KOPT-K1 (cell line): ENCODE measurements around the gene FXYD6.
"Not testable (repeated sequence)": the region's sequence is repeated elsewhere in the genome, so short reads cannot be mapped to it uniquely, and the experiment has no call there.

Source experiments
- H3K27ac ChIP-seq: fragments of 200-600 bp; sonication (generic); 2 replicates; pipeline ENCODE4 v1.5.1; 2016; ENCODE audit warnings: antibody characterized with exemption, mild to moderate bottlenecking, low read depth, low read length; ENCODE audit not compliant: poor library complexity, severe bottlenecking
- H3K36me3 ChIP-seq: fragments of 200-600 bp; sonication (generic); 2 replicates; pipeline ENCODE4 v1.5.1; 2017; ENCODE audit warnings: antibody characterized with exemption, mild to moderate bottlenecking, low read length, moderate library complexity; ENCODE audit not compliant: insufficient read depth
- H3K9me3 ChIP-seq: fragments of 200-600 bp; sonication (generic); 2 replicates; pipeline ENCODE4 v1.5.1; 2017; ENCODE audit warnings: antibody characterized with exemption, low read length, mild to moderate bottlenecking; ENCODE audit not compliant: insufficient read depth, poor library complexity, severe bottlenecking

Gene FXYD6, protein sequence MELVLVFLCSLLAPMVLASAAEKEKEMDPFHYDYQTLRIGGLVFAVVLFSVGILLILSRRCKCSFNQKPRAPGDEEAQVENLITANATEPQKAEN

DNA sequence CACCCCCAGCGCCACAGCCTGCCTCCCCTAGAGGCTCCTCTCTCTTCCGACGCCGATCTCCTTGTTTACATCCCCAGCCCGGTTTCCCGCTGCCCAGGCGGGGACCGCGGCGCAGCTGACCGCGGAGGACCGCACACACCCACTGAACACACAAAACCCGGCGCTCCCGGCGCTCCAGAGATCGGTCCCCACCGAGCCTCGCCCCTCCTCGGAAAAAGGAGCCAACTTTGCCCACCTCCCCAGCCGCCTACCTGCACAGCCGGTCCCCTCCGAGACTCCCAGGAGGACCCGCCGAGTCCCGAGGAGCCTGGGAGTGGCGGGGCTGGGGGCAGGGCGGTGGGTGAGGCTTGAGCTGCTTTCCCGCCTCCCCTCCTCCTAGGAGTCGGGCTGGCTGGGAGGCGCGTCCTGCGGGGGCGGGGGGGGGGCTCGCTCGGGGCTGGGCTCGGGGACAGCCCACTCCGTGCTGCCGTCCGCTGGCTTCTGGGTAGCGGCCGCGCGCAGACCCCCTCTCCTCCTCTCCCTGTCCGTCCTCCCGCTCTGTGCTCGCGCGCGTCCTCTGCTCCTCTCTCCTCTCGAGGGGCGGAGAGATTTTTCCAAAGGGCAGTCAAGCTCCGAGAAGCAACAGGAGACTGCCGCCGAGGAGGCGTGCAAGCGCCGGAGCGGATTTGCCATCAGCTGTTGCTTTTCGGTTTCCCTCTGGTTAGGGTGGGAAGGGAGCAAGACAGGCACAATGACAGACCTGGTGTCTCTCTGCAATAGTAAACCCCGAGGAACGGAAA is at the start of gene FXYD6:
Gene FXYD6 (minus strand): TSS at position 318 of the 779 bp plus-strand sequence. CDS start 33,882 bp downstream, outside the sequence.
- Histone ChIP-seq H3K36me3 (no peaks in the 10 kb centered on the region), H3K27ac (no peak within 1 kb of the TSS), H3K9me3 (no peaks in the 10 kb centered on the region)

DNA sequence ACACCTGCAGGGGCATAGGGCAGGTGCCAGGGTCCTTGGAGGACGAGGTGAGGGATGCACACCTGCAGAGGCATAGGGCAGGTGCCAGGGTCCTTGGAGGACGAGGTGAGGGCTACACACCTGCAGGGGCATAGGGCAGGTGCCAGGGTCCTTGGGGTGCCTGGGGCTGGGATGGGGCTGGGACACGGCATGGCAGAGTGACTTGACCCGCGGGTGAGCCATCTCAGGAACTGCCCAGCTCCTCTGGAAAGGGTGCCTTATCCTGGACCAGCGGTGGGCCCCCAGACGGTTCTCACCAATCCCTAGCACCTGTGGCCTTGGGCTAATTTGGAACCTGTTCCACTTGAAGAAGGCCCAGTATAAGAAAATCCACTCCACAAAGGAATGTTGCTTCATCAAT is 49.7 kb upstream of the FXYD6 start:
- not testable (repeated sequence) for H3K27ac ChIP-seq, H3K36me3 ChIP-seq, H3K9me3 ChIP-seq

DNA sequence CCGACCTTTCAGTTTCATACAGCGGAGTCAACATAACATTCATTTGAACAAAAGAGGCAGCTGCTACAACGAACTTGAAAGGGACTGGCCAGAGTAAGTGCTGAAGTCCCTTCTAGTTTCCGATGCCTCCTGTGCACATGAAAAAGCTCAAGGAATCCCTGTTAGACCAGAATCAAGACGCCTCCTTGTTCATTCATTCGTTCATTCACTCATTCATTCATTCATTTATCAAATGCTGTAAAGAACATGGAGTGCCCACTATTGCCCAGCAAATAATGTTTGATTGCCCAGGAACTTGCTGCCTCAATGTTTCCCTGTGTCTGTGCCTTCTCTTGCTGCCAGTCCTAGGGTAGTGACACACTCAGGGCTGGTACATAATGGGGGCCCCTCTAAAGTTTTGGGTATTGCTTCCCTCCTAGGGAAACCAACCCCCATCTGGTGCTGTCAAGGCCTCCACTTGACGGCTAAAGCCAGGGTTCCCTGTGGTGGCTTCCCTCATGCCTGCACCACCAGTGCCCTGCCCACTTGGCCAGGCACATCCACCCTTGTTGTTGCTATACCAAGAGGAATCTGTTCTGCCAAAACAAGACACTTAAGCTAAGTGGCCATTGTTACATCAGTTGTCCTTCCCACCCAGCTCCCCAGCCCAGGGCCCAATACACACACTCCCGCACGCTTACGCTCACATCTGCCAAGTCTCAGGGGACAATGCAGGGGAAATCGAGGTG is 48.9 kb upstream of the FXYD6 start:
- no peaks in the 10 kb centered on the region for H3K36me3 ChIP-seq
- no peak overlapping the region for H3K27ac ChIP-seq
- no peaks in the 10 kb centered on the region for H3K9me3 ChIP-seq

DNA sequence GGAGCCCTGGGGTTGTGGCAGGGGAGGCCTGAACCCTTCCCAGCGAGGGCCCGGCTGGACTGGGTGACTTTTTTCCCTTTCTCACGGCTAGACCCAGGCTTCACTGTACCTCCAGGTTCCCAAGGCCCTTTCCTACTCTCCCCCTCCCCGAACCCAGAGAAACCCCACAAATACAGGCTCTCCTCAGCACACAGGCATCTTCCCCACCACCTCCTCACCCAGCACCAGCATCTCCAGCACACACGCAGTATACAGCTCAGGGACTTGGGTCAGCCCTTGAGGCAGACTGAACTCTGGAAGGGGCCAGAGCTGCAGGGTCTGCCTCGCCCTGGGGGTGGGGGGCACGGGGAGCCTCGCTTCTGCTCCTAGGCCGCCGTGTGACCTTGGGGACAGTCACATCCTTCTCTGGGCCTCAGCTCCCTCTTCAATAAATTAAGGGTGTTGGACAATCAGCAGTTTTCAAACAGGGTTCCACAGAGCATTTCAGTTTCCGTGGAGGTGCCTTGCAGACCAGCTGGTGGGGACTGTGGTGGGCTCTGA is 48.2 kb upstream of the FXYD6 start:
- H3K36me3 ChIP-seq: no peaks in the 10 kb centered on the region
- no peak overlapping the region for H3K27ac ChIP-seq
- H3K9me3 ChIP-seq: no peaks in the 10 kb centered on the region

DNA sequence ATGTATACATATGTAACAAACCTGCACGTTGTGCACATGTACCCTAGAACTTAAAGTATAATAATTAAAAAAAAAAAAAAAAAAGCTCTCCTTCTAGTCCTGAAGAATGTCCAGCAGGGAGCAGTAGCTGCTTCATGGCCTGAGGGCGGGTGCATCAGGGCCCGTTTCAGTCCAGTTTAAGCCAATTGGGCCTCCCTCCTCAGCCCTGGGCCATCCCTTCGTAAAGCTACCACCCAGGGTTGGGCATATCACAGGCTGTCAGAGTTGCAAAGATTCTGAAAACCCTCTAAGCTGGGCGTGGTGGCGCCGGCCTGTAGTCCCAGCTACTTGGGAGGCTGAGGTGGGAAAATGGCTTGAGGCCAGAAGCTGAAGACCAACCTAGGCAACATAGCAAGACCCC is 47.3 kb upstream of the FXYD6 start:
- H3K27ac ChIP-seq: no peak overlapping the region
- no peaks in the 10 kb centered on the region for H3K36me3 ChIP-seq
- no peaks in the 10 kb centered on the region for H3K9me3 ChIP-seq

DNA sequence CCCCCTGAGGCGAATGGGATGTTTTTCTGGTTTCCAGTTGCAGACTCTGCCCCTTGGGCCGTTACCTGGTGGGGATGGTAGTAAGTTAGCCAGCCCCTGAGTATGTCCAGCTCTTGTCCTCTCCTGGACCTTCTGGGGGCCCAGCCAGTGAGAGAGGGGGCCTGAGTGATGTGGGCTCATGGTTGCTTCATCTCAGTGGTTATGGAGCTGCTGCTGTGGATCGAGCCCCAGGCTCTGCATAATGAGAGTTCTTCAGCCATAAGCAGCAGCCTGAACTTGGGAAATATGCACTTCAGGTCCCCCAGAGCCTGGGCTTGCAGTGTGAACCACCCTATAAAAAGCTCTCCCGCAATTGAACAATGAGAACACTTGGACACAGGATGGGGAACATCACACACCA is 46.8 kb upstream of the FXYD6 start:
- no peaks in the 10 kb centered on the region for H3K9me3 ChIP-seq
- no peaks in the 10 kb centered on the region for H3K36me3 ChIP-seq
- H3K27ac ChIP-seq: no peak overlapping the region

DNA sequence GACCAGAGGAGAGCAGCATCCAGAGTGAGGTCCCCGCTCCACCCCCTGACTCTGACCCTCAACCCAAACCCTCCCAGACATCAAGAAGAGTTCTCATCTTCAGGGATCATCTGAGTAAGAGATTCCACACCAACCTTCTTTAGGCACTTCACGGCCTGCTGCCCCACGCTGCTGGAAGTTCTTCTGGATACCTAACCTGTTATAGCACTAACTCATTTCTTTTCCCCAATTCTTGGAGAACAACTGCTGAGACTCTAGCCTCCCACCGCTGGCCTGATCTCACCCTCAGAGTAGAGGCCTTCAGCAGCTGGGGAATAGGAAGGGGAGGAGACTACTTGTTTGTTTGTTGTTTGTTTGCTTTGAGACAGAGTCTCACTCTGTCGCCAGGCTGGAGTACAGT is 45.4 kb upstream of the FXYD6 start:
- Histone ChIP-seq H3K36me3 (no peaks in the 10 kb centered on the region), H3K9me3 (no peaks in the 10 kb centered on the region), H3K27ac (no peak overlapping the region)

DNA sequence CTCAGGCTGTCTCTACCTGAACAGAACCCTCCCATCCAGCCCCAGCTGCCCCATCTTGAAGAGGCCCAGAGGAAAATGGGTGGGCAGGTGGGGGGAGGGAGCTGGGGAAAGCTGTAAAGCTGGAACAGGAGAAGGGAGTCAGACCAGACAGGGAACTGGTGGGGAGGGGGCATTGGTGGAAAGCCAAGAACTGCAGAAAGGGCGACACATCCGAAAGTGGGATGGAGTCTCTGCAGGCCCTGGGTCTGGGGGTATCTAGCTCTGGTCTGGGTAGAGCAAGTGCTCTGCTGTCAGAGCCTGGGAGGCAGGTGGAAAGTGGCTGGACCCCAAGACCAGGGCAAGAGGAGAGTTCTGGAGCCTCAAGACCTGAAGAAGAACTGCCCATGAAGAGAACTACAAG is 45.0 kb upstream of the FXYD6 start:
- H3K9me3 ChIP-seq: no peaks in the 10 kb centered on the region

DNA sequence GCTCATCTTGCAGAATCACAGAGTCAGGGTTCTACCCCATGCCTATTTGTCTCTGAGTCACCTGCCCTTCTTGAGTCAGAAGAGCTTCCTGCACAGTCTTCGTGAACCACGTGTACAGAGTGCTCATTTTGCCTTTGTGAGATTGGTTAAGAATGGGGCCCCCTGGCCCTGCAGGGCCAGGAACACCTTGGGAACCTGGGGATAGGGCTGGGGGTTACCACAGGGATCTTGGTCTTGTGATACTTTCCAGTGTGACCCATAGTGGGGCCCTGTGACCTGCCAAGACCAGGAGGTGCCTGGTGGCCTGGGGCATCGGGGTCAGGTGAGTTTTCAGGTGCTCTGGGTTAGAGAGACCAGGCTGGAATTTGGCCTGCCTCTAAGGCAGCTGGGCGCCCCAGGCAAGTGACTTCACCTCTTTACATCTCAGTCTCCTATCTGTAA is 43.3 kb upstream of the FXYD6 start:
- Histone ChIP-seq H3K27ac (no peak overlapping the region), H3K9me3 (no peaks in the 10 kb centered on the region), H3K36me3 (no peaks in the 10 kb centered on the region)

More for the DNA sequence above, 45.0 kb upstream of the FXYD6 start:
- Histone ChIP-seq H3K27ac (no peak overlapping the region), H3K36me3 (no peaks in the 10 kb centered on the region)

DNA sequence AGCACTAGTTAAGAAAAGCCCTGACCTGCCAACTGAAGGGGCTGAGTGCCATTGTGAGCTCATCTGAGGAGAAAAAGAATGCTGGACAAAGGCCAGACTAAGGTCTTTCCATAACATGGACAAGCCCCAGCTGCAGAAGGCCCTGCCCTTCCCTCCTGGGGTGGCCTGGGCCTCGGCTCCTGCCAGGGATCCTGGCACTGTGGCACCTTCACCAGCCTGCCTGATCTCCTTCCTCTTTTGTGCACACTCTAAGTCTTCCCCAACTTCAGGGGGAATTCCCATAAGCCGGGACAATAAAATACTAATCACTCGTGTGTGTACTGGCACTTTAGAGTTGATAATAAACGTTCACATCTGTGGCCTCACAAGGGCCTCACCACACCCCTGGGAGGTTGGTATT is 42.9 kb upstream of the FXYD6 start:
- no peak overlapping the region for H3K27ac ChIP-seq
- no peaks in the 10 kb centered on the region for H3K36me3 ChIP-seq
- no peaks in the 10 kb centered on the region for H3K9me3 ChIP-seq

DNA sequence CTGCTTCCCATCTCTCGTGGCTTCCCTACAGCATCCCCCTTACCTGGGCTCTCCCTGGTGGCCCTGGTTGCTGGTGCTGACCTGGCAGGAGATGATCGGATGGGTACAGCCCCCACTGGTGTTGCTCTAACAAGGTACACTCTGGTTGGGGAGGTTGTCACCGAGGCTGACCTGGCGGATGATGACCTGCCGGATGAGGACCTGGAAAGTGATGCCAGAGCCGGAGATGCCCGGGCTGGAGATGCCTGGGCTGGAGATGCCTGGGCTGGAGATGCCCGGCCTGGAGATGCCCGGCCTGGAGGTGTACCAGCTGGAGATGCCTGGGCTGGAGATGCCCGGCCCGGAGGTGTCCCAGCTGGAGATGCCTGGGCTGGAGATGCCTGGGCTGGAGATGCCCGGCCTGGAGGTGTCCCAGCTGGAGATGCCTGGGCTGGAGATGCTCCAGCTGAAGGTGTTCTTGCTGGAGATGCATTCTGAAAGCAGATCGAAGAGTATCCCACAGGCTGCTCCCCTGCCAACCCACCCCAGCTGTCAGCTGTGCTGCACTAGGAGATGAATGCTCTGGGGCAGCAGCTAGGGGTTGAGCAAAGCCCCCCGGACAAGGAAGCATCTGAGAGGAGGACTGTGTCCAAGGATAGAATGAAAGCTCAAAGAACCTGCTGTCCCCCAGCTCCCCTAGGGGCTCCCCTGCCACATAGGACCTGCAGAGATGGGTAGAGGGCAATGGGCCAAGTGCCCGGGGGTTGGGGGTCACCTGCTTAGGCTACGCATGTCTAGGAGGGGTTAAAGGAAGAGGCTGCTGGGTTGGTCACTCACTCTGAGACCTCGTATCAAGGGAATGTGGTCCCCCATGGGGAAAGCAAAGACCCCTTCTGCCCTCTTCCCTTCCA is 42.2 kb upstream of the FXYD6 start:
- Histone ChIP-seq H3K36me3 (no peaks in the 10 kb centered on the region), H3K27ac (no peak overlapping the region), H3K9me3 (no peaks in the 10 kb centered on the region)

DNA sequence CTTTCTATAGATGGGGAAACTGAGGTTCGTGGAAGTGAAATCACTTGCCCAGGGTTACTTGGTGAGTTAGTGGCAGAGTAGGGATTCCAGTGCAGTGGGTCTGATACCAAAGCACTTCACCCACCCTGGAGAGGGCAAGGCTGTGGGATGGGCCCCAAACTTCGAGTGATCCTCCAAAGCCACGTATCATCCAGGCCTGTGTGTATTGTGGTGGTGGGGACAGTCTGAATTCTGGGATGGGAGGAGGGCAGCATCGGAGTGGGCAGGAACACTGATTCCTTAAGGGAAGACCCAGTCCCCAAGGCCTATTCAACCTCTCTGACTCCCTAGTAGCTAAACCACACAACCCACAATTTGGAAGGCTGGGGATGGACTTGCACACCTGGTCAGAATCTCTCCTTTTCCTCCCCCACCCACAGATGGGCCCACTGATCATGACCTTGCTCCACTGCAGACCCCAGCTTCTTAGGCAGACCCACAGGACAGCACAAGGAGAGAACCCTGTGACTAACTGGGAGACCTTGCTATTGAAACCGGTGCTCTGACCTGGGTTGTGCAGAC is 41.2 kb upstream of the FXYD6 start:
- H3K9me3 ChIP-seq: no peaks in the 10 kb centered on the region
- no peak overlapping the region for H3K27ac ChIP-seq
- no peaks in the 10 kb centered on the region for H3K36me3 ChIP-seq

DNA sequence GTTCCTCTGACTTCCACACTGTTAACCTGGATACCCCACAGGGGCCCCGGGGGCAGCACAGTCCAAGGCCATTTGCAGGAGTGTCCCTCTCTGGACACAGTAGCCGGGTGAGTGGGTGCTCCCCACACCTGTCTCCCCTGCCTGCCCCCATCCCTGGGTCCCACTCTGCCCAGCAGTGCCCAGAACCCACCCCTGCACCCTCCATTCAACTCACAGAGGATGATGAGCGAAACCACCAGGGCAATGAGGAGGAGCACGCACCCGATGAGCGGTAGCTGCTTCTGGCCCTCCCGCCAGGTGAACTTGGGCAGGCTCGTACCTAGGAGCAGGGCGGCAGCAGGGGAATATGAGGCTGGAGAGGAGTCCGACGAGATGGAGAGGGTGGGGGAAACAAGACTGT is 40.5 kb upstream of the FXYD6 start:
- Histone ChIP-seq H3K36me3 (no peaks in the 10 kb centered on the region), H3K9me3 (no peaks in the 10 kb centered on the region), H3K27ac (no peak overlapping the region)

DNA sequence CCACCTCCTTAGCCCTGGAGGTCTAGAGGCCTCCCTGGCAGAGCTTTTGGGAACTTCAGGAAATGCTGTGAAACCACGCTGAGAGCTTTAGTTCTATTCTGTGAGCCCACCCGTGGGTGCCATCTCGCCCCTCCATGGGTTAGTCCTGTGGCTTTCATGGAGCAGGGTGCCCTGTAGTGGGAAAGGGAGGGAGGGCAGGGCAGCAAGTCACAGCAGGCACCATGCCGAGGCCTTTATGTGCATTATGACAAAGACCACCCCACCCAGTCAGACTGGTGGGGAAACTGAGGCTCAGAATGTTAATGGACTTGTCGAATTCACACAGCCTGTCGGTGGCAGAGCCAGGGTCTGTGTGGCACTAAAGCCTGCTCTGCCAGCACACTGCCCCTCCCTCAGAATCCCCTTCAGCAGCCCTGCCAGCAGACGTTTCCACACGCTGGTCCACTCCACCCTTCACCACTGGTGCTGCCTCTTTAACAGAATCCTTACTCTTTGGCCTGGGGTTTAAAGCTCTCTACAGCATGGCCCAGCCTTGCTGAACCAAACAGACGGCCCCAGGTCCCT is 39.3 kb upstream of the FXYD6 start:
- H3K36me3 ChIP-seq: no peaks in the 10 kb centered on the region
- no peaks in the 10 kb centered on the region for H3K9me3 ChIP-seq
- H3K27ac ChIP-seq: peak overlapping the region; percentile 44
